ENCODE measurements around the gene MRPL42. TPM values are rescaled to one million over a fixed set of nuclear protein-coding genes. Genes with fewer than 3 reads are reported as not detected.

MRPL42 gene
- total RNA-seq, 1 donor from 2014 or later, result 8.4 TPM

DNA sequence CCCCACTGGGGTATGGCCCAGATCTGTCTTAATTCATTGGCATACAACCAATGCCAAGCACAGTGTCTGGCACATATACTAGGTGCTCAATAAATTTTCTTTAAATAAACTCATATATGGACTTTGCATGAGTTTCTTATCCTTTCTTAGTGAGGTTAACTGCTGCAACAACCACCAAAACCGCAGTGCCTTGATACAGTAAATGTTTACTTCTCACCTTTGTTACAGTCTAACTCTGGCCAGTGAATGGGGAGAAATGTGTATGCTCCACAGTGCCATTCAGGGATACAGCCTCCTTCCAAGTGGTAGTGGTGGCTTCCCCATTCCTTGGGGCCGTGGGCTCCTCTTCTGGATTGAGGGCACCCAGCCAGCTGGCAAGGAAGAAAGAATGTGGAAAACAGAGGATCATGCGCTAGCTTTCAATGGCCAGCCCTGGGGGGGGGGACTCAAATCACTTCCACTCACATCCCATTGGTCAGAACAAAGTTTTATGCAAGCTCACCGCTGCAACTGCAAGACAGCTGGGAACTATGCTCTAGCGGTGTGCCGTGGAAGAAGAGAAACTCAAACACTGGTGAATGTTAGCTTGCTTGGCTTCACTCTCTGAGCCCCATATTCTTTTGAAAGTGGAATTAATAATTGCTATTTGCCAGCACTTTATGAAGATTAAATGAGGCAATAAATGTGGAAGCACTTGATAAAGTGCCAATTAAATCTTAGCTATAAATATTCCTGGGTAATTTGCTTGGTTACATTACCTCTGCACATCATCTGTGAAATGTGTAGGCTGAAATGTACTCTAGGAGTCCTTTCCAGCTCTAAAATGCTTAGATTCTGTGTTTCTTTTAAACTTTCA, 54.1 kb downstream of the MRPL42 start:
- TF ChIP-seq CTCF (IDR thresholded peaks at IDR 0.05), result no peak
- no peaks in the 10 kb centered on the region for H3K27me3 ChIP-seq

DNA sequence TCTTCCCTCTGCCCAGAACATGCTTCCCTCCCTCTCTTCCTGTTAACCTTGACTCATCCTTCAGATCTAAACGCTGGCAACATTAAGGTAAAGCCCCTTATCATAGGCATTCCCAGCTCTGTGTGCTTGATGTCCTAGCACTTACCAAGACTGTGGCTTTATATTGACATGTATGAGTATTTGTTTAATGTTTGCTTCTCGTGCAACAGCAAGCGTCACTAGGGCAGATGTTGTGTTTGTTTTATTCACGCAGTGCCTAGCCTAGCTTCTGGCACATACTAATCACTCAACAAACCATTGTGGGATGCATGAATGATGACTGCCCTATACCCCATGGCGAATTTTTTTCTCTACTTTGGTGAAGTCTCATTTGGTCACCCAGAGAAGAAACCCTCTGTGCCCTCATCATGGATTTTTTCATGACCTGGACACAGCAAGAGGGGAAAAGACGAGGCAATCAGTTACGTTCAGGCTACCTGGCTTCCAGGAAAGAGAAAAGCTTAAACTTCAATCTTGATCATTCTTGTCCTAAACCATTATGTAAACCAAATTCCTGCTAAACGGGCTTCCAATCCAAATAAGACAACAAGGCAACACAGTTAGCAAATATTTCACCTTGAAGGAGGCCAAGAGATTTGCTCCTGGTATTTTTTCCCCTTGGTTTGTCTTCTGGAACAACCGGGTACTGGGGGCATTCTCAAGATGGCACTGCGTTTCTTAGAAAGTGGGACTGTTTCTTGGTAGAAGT, 57.2 kb downstream of the MRPL42 start:
- Histone ChIP-seq H3K27me3 (no peaks in the 10 kb centered on the region), H3K4me1 (no peaks in the 10 kb centered on the region)

More for the DNA sequence above, 54.1 kb downstream of the MRPL42 start:
- no peak overlapping the region for H3K4me3 ChIP-seq
- H3K27ac ChIP-seq, result no peak overlapping the region
- no peaks in the 10 kb centered on the region for H3K36me3 ChIP-seq
- no peaks in the 10 kb centered on the region for H3K9me3 ChIP-seq
- DNase-seq (ENCODE audit: low spot score in 2 of 2), result no peak
- intact Hi-C loops (cut with DNase I), result no loop called here
- H3K4me1 ChIP-seq, result no peaks in the 10 kb centered on the region

DNA sequence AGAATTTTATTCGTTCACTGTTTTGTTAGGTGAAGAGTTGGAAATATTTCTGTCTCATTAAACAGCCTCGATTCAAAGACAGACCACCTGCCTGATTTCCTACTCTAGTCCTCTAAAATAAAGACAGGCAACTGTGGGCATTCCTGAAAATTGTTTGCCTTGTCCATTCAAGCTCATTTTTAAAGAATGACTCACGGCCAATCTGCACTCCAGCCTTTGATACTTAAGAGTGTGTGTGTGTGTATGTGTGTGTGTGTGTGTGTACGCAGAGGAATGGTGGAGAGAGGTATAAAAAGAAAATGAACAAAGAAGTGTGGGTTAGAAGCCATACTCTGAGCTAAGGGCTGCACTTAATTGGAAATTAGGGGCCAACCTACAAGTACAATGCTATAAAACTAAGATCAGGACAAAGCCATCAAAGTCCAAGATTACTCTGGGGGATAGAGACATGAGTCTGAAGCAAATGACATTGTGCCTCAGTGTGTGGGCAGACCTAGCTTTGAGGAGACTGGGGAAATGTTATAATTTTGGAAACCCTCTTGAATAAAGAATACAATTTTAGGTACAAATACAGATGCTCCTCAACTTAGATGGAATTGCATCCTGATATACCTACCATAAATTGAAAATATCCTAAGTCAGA, 59.6 kb downstream of the MRPL42 start:
- DNase-seq (ENCODE audit: low spot score in 2 of 2), result no peak
- Histone ChIP-seq H3K4me3 (no peak overlapping the region), H3K27ac (no peak overlapping the region), H3K4me1 (no peaks in the 10 kb centered on the region), H3K27me3 (no peaks in the 10 kb centered on the region), H3K9me3 (no peaks in the 10 kb centered on the region), H3K36me3 (no peaks in the 10 kb centered on the region)
- no peak for TF ChIP-seq CTCF (IDR thresholded peaks at IDR 0.05)
- intact Hi-C loops (cut with DNase I), result no loop called here

More for the DNA sequence above, 57.2 kb downstream of the MRPL42 start:
- Histone ChIP-seq H3K36me3 (no peaks in the 10 kb centered on the region), H3K4me3 (no peak overlapping the region), H3K9me3 (no peaks in the 10 kb centered on the region), H3K27ac (no peak overlapping the region)
- no peak for TF ChIP-seq CTCF (IDR thresholded peaks at IDR 0.05)
- intact Hi-C loops (cut with DNase I), result no loop called here
- DNase-seq (ENCODE audit: low spot score in 2 of 2), result no peak

GRCh38 chr12:93530358-93530757, 63.0 kb downstream of the MRPL42 start:
- no peak for TF ChIP-seq CTCF (IDR thresholded peaks at IDR 0.05)
- H3K4me1 ChIP-seq, result no peaks in the 10 kb centered on the region
- H3K27me3 ChIP-seq, result no peaks in the 10 kb centered on the region
- H3K4me3 ChIP-seq, result no peak overlapping the region
- intact Hi-C loops (cut with DNase I), result no loop called here
- no peak overlapping the region for H3K27ac ChIP-seq
- no peaks in the 10 kb centered on the region for H3K9me3 ChIP-seq
- no peaks in the 10 kb centered on the region for H3K36me3 ChIP-seq
- DNase-seq (ENCODE audit: low spot score in 2 of 2), result no peak

DNA sequence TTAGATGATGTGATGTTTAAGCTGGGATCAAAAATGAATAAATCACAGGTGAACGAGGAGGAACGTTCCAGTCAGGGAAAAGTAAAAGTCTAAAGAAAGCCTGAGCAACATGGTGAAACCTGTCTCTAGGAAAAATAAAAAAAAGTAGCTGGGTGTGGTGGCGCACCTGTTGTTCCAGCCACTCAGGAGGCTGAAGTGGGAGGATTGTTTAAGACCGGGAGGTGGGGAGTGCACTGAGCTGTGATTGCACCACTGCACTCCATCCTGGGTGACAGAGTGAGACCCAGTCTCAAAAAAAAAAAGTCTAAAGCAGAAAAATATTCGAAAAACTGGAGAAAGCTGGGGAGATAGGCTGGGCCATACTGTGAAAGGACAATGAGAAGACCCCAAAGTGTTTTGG, 66.0 kb downstream of the MRPL42 start:
- no peaks in the 10 kb centered on the region for H3K36me3 ChIP-seq
- intact Hi-C loops (cut with DNase I), result no loop called here
- peaks cover 0 to 4% of the 10 kb centered on the region in 2 donors for H3K4me1 ChIP-seq

More for the DNA sequence above, 66.0 kb downstream of the MRPL42 start:
- Histone ChIP-seq H3K4me3 (no peak overlapping the region), H3K27ac (no peak overlapping the region), H3K27me3 (no peaks in the 10 kb centered on the region), H3K9me3 (no peaks in the 10 kb centered on the region)
- DNase-seq (ENCODE audit: low spot score in 2 of 2), result no peak
- TF ChIP-seq CTCF (IDR thresholded peaks at IDR 0.05), result no peak

All from ascending aorta (tissue), 2 donors.